Cardiac septum (tissue), 1 donor: ENCODE data around the gene CCDC6. TPM values are rescaled to one million over a fixed set of nuclear protein-coding genes. Genes with fewer than 3 reads are reported as not detected.

Source experiments
- DNase-seq: peaks from one replicate; pipeline ENCODE4 v3.0.0-alpha.2; 2020; ENCODE audit warnings: low spot score
- intact Hi-C: fragments of 100-400 bp; cut with DNase I; formaldehyde crosslinking; loops from one replicate; pipeline ENCODE4 v1.14.0; 2022
- total RNA-seq: library from RNA; stranded (reverse); fragmentation: NEBNext Ultra II Directional; extraction: Animal tissue kit (Norgen Biotek cat#: 25700); gene quantifications from one replicate; pipeline ENCODE4 v1.2.1, GENCODE V29; 2021
- donor health status: DM: no; HTN: no; CAD: no.

CCDC6 gene
- total RNA-seq, 1 donor from 2014 or later: 20.0 TPM

DNA sequence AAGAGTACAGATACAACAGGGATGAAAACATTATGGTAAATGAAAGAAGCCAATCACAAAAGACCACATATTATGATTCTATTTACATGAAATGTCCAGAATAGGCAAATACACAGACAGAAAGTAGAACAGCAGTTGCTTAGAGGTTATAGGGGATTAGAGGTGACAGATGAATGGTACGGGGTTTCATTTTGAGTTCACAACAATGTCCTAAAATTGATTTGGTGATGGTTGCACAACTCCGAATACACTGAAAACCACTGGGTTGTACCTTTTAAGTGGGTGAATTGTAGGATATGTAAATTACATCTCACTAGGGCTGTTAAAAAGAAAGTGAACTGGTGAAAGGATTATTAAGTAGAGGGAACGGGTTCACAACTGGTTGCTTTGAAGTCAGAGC, 76.8 kb downstream of the CCDC6 start:
- intact Hi-C loops: no loop called here

DNA sequence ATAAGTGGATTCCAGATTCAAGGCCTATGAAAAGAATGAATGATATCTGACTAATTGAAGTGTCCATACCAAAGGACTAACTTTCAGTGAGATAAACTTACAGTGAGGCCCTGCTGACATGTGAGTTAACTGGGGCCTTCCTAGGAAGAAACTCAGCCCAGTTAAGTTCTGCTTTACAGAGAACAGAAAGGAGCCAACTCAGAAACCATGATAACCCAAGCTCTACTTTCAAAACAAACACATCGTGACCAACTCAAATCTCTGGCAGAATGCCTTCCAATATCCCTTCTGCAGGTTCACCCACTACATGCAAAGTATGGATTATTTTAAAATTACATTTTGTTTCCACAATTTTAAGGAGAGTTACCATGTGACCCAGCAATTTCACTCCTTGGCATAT, 77.3 kb downstream of the CCDC6 start:
- DNase-seq: no peak
- intact Hi-C loops: no loop called here

More for the DNA sequence above, 76.8 kb downstream of the CCDC6 start:
- no peak for DNase-seq

DNA sequence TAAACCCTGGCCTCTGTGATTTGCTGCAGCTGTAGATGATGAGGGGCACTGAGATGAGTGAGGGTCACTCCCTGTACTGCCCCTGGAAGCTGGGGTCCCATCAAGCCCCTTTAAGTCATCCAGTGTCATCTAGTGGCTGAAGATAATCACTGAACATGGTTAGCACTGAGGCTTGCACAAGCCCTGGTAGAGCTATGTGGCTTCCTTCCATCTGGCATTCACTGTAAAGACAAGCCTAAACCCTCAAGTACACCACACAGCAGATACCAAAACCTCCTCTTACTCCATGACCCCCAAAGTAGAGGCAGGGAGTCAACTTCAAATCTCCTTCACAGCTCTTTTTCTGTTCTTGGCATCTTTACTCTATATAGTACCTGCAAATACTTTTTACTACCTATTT, 80.4 kb downstream of the CCDC6 start:
- intact Hi-C loops: no loop called here

DNA sequence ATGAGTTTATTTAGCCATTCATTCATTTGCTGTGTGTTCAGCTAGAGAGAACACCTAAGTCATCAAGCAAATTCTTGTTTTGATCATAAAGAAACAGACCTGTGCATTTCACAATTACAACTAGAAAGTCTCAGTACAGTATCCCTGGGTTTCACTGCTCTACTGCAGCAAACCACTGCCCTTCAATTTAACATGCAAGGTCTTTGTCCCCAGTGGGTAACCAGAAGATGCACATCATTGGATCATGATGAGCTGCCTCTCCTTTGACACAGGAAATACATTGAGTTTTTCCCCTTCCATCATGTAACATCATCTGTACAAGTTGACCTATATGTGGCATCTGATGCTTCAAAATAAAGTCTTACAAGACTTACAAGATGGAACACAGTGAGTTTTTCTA, 82.6 kb downstream of the CCDC6 start:
- intact Hi-C loops: no loop called here
- DNase-seq: no peak

More for the DNA sequence above, 80.4 kb downstream of the CCDC6 start:
- DNase-seq: no peak

DNA sequence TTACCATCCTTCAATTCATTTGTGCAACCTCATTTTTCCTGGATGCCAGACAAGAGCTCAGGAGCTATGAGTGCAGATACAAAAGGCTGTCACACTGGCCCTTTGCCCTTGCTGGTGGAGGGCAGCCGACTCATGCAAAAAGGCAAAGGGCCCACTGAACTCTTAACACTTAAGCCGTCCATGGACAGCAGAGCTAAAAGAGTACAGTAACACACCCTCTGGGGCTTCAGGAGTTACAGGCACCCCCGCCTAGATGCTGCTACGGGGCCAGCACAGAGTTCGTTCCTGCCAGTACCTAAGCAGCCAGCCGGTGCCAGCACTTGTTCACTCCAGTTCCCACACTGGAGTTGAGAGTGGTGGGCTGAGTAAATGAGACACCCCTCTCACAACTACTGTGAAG, 83.2 kb downstream of the CCDC6 start:
- intact Hi-C loops: no loop called here
- no peak for DNase-seq

DNA sequence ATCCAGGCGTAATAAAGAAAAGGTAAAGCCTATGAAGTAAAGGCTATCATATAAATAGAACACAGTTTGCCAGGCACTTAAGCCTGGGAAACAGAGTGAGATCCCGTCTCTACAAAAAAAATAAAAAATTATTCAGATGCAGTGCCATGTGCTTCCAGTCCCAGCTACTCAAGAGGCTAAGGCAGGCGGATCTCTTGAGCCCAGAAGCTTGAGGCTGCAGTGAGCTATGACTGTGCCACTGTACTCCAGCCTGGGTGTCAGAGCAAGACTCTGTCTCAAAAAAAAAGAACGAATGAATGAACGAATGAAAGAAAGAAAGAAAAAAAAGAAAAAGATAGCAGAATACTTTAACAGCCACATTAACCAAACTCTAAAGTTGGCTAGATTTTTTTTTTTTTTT, 85.9 kb downstream of the CCDC6 start:
- intact Hi-C loops: no loop called here
- no peak for DNase-seq

DNA sequence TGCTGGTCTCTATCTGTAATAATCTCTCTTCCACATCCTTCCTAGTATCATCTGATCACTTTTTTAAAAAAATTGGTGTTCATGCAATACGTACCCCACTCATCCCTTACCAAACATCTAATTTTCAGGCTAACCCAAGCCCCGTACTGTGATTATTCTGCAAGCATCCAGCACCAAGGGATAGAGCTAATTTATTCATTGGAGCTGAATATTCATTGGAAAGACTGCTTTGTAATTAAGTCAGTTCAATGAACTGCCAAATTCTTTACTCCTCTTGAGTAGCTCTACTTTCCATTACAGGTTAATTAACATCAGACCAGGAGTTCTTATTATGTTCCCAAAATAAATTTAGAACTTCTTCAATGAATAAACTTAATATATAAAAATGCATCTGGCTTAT, 86.7 kb downstream of the CCDC6 start:
- no peak for DNase-seq
- intact Hi-C loops: no loop called here

DNA sequence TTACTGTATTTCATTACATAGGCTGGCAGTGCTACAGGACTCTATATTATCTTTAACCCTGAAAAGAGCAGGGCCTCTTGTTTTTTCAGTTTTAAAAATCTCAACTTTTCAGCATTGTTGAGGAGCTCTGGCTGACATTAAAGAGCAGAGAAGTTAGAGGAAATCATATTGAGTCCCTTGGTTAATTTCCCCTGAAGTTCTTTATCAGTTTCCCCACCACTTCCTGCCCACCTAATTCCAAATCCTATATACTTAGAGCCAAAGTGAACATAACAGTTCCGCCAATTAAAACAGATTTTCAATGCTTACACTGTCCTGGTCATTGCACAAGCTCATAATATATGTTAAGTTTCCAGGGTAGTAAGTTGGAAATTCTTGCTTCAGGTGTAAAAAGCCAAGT, 87.1 kb downstream of the CCDC6 start:
- intact Hi-C loops: no loop called here
- DNase-seq: no peak

DNA sequence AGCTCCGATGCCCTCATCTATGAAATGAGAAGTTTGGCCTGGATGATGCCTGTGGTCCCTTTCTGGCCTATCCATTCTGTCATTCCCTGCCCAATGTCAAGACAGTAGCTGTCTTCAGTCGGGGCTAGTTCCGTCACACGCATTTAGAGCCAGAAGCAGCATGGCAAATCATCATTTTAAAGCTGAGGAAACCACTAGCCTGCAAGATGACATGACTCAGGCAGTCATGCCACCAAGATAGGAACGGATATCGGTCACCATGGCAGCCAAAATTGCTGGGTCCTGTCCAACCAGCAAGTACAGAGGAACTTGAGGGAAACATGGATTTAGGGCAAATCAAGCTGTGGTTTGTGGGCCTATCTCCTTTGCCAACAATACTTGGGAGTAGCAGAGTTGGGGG, 88.6 kb downstream of the CCDC6 start:
- intact Hi-C loops: no loop called here
- no peak for DNase-seq

DNA sequence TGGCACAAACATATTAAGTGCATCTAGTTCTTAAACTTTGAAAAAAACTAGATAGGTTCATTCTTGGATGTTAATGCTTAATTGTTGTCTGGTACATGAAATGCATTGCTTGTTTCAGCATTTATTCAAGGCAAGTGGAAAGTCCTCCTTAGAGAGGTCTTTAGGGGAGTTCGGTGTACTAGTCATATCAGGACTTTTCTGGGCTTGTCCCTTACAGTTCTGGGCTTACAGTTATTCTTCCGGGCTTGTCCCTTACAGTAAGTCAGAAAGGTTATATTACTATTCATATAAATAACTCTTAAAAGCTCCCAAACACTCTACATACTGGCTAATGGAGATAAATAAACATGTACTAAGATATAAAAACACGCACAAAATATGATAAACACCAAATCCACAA, 91.5 kb downstream of the CCDC6 start:
- intact Hi-C loops: no loop called here
- DNase-seq: no peak

DNA sequence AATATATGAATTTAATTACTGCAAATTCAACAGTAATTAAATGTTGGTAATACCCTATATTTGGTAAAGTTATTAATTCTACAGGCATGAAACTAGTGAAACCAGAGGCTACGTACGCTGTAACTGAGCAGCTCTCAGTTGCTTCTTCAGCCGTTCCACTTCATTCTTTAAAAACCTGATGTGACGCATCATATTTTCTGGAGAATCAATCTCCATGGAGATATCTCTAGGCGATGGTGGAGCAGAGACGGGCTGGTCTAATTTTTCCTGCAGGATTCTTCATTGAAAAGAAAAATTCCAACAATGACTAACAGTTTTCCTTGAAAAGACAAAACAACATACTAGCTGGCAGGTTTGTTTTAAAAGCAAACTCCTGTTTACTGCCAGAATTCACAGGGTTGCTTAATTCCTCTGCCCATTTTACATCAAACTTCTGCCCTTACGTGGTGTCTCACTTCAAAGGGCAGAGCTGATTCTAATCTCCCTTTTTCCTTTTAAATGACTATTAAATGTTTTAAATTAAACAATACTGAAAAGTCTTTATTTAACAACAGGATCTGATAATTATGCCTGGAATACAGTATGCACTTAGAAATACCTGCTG, 93.7 kb downstream of the CCDC6 start:
- intact Hi-C loops: no loop called here
- DNase-seq: no peak

DNA sequence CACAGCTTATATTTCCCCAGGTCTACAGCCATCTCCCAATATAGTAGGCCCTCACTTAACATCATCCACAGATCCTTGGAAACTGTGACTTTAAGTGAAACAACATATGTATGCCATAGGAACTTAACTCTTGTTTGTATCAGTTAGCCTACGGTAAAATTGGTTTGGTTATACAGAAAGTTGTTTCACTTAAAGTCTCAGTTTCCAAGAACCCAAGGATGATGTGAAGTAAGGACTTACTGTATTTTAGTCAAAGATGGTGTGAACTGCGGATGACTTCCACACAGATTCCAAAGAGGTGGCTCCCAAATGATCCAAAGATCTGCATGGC, 96.7 kb downstream of the CCDC6 start:
- DNase-seq: no peak
- intact Hi-C loops: loop anchor here (2.0 to 5.0 kb wide), 2 partner anchors 98 to 183 kb away; partner anchors contain the start of gene CCDC6

DNA sequence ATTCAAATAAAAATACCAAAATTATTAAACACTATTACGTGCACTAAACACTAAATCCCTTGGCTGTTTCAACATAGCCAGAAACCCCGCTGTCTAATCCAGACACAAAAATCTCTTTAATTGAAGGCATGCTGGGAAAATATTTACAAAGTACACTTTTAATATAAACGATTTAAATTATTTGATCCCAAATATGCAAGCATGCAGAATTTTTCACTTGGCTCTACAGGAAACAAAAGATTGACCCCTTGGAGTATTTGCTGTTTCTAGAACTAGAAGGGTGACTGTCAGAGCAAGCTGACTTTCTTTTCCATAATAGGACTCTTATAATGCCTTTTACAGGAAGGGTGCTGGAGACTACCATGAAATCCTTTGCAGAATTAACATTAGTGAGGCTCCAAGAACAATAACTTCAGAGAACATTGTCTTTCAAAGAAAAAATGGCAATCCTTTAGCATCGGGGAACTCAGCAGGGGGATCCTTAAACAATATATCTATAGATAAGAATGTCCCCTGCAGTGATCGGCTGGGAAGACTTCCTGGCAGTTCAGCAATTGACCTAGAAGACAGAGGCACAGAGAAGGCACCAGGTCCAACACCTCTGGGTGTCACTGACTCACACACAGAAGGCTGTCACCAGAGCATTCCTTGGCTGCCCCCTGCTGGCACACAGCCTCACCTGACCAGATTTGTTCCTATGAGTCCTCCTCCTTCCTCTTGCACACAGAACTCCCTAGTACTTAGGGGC, 97.3 kb downstream of the CCDC6 start:
- intact Hi-C loops: loop anchor here (2.0 to 5.0 kb wide), 2 partner anchors 98 to 182 kb away; partner anchors contain the start of gene CCDC6
- DNase-seq: no peak

DNA sequence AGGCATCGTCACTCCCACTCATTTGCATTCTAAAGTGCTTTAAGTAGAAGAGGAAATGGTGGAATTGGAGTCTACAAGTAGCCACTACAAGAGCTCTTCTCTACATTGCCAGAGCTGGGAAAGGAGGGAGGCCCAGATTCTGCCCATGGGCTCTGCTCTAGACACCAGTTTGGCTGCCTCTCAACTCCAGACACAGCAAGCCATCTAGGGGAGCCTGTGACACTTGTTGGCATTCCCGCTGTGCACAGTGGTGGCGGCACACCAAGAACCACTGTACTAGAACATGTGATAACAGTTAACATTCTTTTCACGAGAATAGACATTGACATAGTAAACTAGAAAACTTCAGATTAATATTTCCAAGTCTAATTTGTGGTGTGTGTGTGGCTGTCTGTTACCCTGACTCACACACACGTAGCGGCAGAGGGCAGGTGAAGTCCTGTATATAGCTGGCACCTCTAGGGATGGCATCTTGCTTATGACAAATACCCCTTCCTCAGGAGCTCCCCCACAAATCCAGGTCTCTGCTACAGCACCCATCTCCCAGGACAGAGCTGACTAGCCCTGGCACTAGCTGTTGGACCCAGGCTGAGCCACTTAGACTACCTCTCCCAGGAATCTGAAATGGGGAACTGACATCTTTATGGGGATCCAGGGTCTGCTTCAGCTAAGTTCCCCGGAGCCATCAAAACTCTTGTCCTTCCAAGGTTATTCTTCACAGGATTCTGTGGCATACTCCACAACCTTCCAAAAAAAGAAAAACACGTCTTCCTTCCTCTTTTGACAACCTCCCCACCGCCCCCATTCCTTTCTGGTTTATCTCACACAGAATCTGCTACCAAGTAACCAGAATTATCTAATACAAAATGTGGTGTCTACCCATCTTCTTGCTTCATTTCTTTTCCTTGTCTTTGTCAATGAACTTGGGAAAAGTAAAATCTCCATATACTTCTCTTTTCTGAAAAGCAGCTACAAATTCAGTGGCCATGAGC, 98.4 kb downstream of the CCDC6 start:
- intact Hi-C loops: loop anchor here (2.0 to 5.0 kb wide), 2 partner anchors 99 to 181 kb away; partner anchors contain the start of gene CCDC6
- peak; percentile 81 for DNase-seq

DNA sequence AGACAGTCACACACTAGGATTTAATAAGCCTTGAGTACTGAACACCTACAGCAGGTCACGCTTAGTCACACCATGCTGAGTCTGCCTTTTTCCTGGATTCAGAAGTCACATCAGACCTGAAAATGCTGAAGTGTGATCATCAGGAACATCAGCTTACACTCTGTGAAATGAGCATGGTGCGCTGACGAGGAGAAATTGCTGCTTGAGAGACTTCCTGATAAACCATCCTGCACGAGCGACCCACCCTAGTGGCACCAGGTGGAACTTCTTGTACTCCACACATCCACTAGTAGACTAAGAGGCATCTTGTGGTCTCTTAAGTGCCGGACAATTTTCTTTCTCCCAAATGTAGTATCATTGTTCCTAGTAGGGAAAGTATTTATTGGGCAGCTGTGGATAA, 101.3 kb downstream of the CCDC6 start:
- DNase-seq: no peak
- intact Hi-C loops: loop anchor here (5.0 kb wide), 1 partner anchor 102 kb away; the partner anchor contains the start of gene CCDC6

DNA sequence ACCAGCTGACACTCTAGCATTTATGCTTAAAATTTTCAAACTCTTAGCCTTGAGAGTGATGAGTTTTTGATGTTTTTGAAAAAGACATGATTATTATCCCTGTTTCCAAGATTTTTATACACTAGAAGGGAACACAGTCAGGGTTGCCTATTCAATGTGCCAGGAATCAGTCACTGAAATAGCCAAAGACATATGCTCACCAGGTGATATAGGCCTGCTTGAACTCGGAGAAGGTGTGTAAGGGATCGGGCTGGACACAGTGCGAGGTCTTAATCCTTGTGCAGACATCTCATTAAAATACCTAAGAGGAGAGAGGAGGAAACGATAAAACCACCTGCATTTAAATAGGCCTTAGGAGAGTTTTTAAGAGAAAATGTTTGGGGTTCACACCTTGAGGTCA, 102.1 kb downstream of the CCDC6 start:
- DNase-seq: no peak
- intact Hi-C loops: no loop called here

DNA sequence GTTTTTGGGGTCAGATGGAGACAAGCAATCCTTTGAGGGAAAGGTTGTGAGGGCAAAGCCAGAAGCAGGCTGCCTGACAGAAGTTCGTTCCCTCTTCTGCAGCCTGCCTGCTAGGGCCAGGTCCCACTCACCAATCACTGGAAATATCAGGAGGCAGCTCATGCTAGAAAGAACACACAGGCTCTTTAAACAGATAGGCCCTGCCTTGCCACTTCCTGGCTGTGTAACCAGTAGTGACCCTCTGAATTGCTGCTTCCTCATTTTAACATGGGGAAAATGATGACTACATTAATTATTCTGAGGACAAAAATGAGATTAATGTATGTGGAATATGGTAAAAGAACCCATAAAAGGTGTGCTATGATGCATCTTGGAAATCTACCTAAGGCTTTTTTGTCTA, 102.6 kb downstream of the CCDC6 start:
- intact Hi-C loops: no loop called here
- no peak for DNase-seq

DNA sequence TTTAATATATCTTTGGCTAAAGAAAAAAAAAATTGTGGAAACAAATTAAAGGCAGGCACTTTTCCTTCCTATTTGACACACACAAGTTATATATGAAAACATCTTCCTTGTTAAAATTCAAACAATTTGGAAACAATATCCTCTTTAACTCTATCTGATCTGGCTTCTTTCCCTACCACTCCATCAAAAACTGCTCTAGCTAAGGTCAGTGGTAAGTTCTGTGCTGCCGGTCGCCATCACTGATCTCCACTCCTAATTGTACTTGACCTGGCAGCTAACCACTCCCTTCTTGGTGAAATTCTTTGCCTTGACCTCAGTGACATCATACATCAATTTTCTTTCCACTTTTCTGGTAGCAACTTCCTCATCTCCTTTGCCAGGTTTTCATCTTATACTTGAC, 105.2 kb downstream of the CCDC6 start:
- no peak for DNase-seq
- intact Hi-C loops: no loop called here

DNA sequence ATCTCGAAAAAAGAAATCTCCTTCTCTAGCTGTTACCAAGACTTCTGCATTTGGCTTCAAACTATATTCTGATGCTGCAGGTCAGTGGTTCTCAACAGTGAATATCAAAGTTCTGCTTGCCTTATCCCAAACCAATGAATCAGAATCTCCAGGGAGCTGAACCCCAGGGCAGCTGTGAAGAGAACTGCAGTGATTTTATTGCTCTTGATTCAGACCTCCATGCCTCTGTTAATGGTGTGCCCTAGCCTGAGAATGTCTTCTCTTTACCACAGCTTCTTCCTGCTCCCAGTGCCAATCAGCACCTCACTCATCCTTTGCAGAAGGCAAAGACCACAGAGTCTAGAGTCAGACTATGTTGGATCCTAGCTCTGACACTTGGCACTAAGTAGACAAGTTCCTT, 106.9 kb downstream of the CCDC6 start:
- no peak for DNase-seq
- intact Hi-C loops: no loop called here

DNA sequence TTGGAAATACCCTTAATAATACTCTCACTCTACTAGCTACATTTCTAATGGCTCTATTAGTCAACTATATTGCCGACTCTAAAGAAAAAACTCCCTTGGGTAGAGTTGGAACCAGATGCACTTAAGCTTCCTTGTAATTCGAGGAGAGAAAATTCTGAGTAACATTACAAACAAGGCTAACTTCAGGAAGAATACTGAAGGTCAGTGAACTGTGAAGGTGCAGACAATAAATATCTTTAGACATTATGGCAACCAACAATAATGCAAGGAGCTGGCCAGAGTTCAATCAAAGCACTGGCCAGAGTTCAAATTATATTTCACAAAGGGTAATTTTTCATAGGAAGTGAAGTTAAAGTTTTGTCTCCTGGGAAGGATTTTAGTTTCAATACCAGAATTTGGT, 112.4 kb downstream of the CCDC6 start:
- intact Hi-C loops: no loop called here
- DNase-seq: no peak
